ENCODE results near the gene NSUN7.

Gene NSUN7

GRCh38 chr4:40719008-40719623, 30.6 kb upstream of the NSUN7 start:
- POLR2A ChIA-PET, result no interaction called here
- TF ChIP-seq ZNF394 (tag by site-specific recombination; IDR thresholded peaks at IDR 0.05; ENCODE audit: borderline replicate concordance) (no peak), CTCF (tag by site-specific recombination; IDR thresholded peaks at IDR 0.05) (peak; percentile 28; the same call in 1 of the 2 replicates), ZNF2 (tag by site-specific recombination; IDR thresholded peaks at IDR 0.05) (no peak), ZNF654 (tag by site-specific recombination; IDR thresholded peaks at IDR 0.05; ENCODE audit: low read depth) (peak; percentile 71)
- H3K36me3 ChIP-seq (ENCODE audit: control insufficient read depth in 2 of 2, insufficient read depth in 1 of 2, low read length in 2 of 2), result no peaks in the 10 kb centered on the region
- H3K27ac ChIP-seq (ENCODE audit: extremely low read depth, low read depth, low read length), result no peak overlapping the region
- no peaks in the 10 kb centered on the region for H3K9me3 ChIP-seq (ENCODE audit: control insufficient read depth, insufficient read depth, low read depth, low read length)
- H3K4me3 ChIP-seq (ENCODE audit: low read depth, low read length), result no peak overlapping the region
- H3K4me1 ChIP-seq (ENCODE audit: control insufficient read depth, insufficient read depth, low read length), result no peaks in the 10 kb centered on the region
- CTCF ChIA-PET, result interaction anchor here (0.5 to 1.1 kb wide), 13 partner anchors 17 to 1832 kb away, joined by 3 to 6 read pairs (median 3); no protein-coding TSS in a partner anchor

- Histone ChIP-seq H3K36me3 (ENCODE audit: control insufficient read depth in 2 of 2, insufficient read depth in 1 of 2, low read length in 2 of 2) (no peaks in the 10 kb centered on the region), H3K9me3 (ENCODE audit: control insufficient read depth, insufficient read depth, low read depth, low read length) (no peaks in the 10 kb centered on the region), H3K4me1 (ENCODE audit: control insufficient read depth, insufficient read depth, low read length) (no peaks in the 10 kb centered on the region), H3K27ac (ENCODE audit: extremely low read depth, low read depth, low read length) (no peak overlapping the region), H3K4me3 (ENCODE audit: low read depth, low read length) (no peak overlapping the region)
- ChIA-PET CTCF (interaction anchor here (0.5 to 1.1 kb wide), 4 partner anchors 112 to 1254 kb away, joined by 3 to 9 read pairs (median 4); no protein-coding TSS in a partner anchor), POLR2A (no interaction called here)
- TF ChIP-seq ZNF660 (tag by site-specific recombination; IDR thresholded peaks at IDR 0.05) (no peak), ZBTB10 (tag by site-specific recombination; IDR thresholded peaks at IDR 0.05) (no peak), ZXDB (tag by site-specific recombination; IDR thresholded peaks at IDR 0.05) (no peak), ZNF292 (tag by site-specific recombination; IDR thresholded peaks at IDR 0.05; ENCODE audit: borderline replicate concordance, low read depth) (no peak), ZNF175 (tag by site-specific recombination; IDR thresholded peaks at IDR 0.05) (no peak), ZNF692 (tag by site-specific recombination; IDR thresholded peaks at IDR 0.05) (no peak), EGR2 (tag by site-specific recombination; IDR thresholded peaks at IDR 0.05; ENCODE audit: low read depth) (no peak), SCRT2 (tag by site-specific recombination; IDR thresholded peaks at IDR 0.05) (no peak), ZNF560 (tag by site-specific recombination; IDR thresholded peaks at IDR 0.05; ENCODE audit: borderline replicate concordance) (no peak), ZSCAN5A (tag by site-specific recombination; IDR thresholded peaks at IDR 0.05) (no peak), ZNF169 (tag by site-specific recombination; IDR thresholded peaks at IDR 0.05) (no peak), ZNF350 (tag by site-specific recombination; IDR thresholded peaks at IDR 0.05) (no peak), ZFP69B (tag by site-specific recombination; IDR thresholded peaks at IDR 0.05) (no peak), ZNF488 (tag by site-specific recombination; IDR thresholded peaks at IDR 0.05) (no peak), YY1 (tag by site-specific recombination; IDR thresholded peaks at IDR 0.05) (no peak), ZNF362 (tag by site-specific recombination; IDR thresholded peaks at IDR 0.05) (no peak), ZNF510 (tag by site-specific recombination; IDR thresholded peaks at IDR 0.05; ENCODE audit: insufficient replicate concordance) (no peak), ZNF138 (tag by site-specific recombination; IDR thresholded peaks at IDR 0.05; ENCODE audit: borderline replicate concordance) (no peak), KLF1 (tag by site-specific recombination; IDR thresholded peaks at IDR 0.05) (no peak)
Observed at GRCh38 chr4:40720351-40720750, 29.4 kb upstream of the NSUN7 start.
